WTC11 (cell line): ENCODE data around the gene ZNF860. TPM values are rescaled to one million over a fixed set of nuclear protein-coding genes. Genes with fewer than 3 reads are reported as not detected.
"Not testable (repeated sequence)": the region's sequence is repeated elsewhere in the genome, so short reads cannot be mapped to it uniquely, and the experiment has no call there.

Source experiments
- ATAC-seq: fragments of 200-7000 bp; cut with Tn5 transposase; 2 replicates; pipeline ENCODE4 v1.10.0; 2021; ENCODE audit warnings: mild to moderate bottlenecking, moderate library complexity
- CTCF ChIA-PET: fragments of 300-600 bp; sonication (Branson Sonifier 250); formaldehyde crosslinking; loops from one replicate; lab custom pipeline; 2021; ENCODE audit warnings: antibody characterized with exemption; lab: Charles Lee
- POLR2A ChIA-PET: fragments of 350-600 bp; sonication (Branson Sonifier 250); formaldehyde crosslinking; loops from one replicate; lab custom pipeline; 2021; ENCODE audit warnings: antibody characterized with exemption; lab: Charles Lee
- DNase-seq: peaks from one replicate; pipeline ENCODE4 v3.0.0; 2021; ENCODE audit warnings: low spot score
- H3K27ac Mint-ChIP-seq: 2 replicates; pipeline ENCODE4 v1.8.0; 2021; ENCODE audit warnings: mixed read lengths
- H3K27me3 Mint-ChIP-seq: 2 replicates; pipeline ENCODE4 v1.8.0; 2021; ENCODE audit warnings: low read depth, mild to moderate bottlenecking, moderate library complexity, mixed read lengths
- H3K36me3 Mint-ChIP-seq: 2 replicates; pipeline ENCODE4 v1.8.0; 2021; ENCODE audit warnings: mixed read lengths
- H3K4me1 Mint-ChIP-seq: 2 replicates; pipeline ENCODE4 v1.8.0; 2022; ENCODE audit warnings: mixed read lengths
- H3K4me3 Mint-ChIP-seq: 2 replicates; pipeline ENCODE4 v1.8.0; 2021; ENCODE audit warnings: mild to moderate bottlenecking, moderate library complexity, mixed read lengths
- H3K9me3 Mint-ChIP-seq: 2 replicates; pipeline ENCODE4 v1.8.0; 2021; ENCODE audit warnings: mixed read lengths
- ATF1 ChIP-seq: sonication (generic); formaldehyde crosslinking; IDR thresholded peaks from 2 replicates; pipeline ENCODE4 v1.8.1; 2023; ENCODE audit warnings: mild to moderate bottlenecking, moderate library complexity, missing genetic modification reagents
- ATF2 ChIP-seq: sonication (generic); formaldehyde crosslinking; IDR thresholded peaks from 2 replicates; pipeline ENCODE4 v1.8.1; 2022; ENCODE audit warnings: low read depth, missing genetic modification reagents, borderline replicate concordance
- CTCF ChIP-seq: fragments of 200-600 bp; IDR thresholded peaks from 2 replicates; pipeline ENCODE4 v1.8.0; 2022; ENCODE audit warnings: antibody characterized with exemption
- ESRRA ChIP-seq: sonication (generic); formaldehyde crosslinking; IDR thresholded peaks from 2 replicates; pipeline ENCODE4 v1.8.1; 2022; ENCODE audit warnings: mild to moderate bottlenecking, missing genetic modification reagents, borderline replicate concordance
- ETV6 ChIP-seq: sonication (generic); formaldehyde crosslinking; IDR thresholded peaks from 2 replicates; pipeline ENCODE4 v1.8.1; 2022; ENCODE audit warnings: mild to moderate bottlenecking, missing genetic modification reagents
- GABPB1 ChIP-seq: sonication (generic); formaldehyde crosslinking; IDR thresholded peaks from 2 replicates; pipeline ENCODE4 v1.8.1; 2023; ENCODE audit warnings: mild to moderate bottlenecking, missing genetic modification reagents
- HMGA2 ChIP-seq: fragments of 250-450 bp; sonication (Bioruptor Pico); IDR thresholded peaks from 2 replicates; pipeline ENCODE4 v1.4.0; 2021; ENCODE audit warnings: mild to moderate bottlenecking, moderate library complexity
- JAZF1 ChIP-seq: fragments of 250-450 bp; sonication (Bioruptor Pico); IDR thresholded peaks from 2 replicates; pipeline ENCODE4 v1.9.0; 2021; ENCODE audit warnings: moderate library complexity, mild to moderate bottlenecking, inconsistent platforms
- MAX ChIP-seq: sonication (generic); formaldehyde crosslinking; IDR thresholded peaks from 2 replicates; pipeline ENCODE4 v1.8.0; 2022; ENCODE audit warnings: mild to moderate bottlenecking, missing genetic modification reagents
- OVOL2 ChIP-seq: fragments of 250-450 bp; sonication (Bioruptor Pico); IDR thresholded peaks from 2 replicates; pipeline ENCODE4 v1.9.0; 2021; ENCODE audit warnings: mild to moderate bottlenecking, borderline replicate concordance
- PRDM15 ChIP-seq: sonication (generic); formaldehyde crosslinking; IDR thresholded peaks from 2 replicates; pipeline ENCODE4 v1.8.0; 2022; ENCODE audit warnings: missing genetic modification reagents
- TEAD1 ChIP-seq: sonication (generic); formaldehyde crosslinking; IDR thresholded peaks from 2 replicates; pipeline ENCODE4 v1.8.0; 2022; ENCODE audit warnings: mild to moderate bottlenecking, missing genetic modification reagents
- ZMAT4 ChIP-seq: fragments of 250-450 bp; sonication (Bioruptor Pico); IDR thresholded peaks from 2 replicates; pipeline ENCODE4 v1.9.0; 2021; ENCODE audit warnings: mild to moderate bottlenecking
- ZNF416 ChIP-seq: fragments of 250-450 bp; sonication (Bioruptor Pico); IDR thresholded peaks from 2 replicates; pipeline ENCODE4 v1.9.0; 2021; ENCODE audit warnings: mild to moderate bottlenecking, inconsistent platforms
- total RNA-seq: library from RNA; stranded (reverse); gene quantifications from 3 replicates; pipeline ENCODE4 v1.2.3, GENCODE V29; 2021

ZNF860 gene
- total RNA-seq, 1 experiment from 2014 or later, result 6.5 TPM

- no peak for TF ChIP-seq ATF2
- TF ChIP-seq ZMAT4 (CRISPR knock-in tag), result no peak
- TF ChIP-seq JAZF1 (CRISPR knock-in tag), result no peak
- TF ChIP-seq OVOL2 (CRISPR knock-in tag), result no peak
- TF ChIP-seq, all 79 proteins: peak for 0
These were observed 12.3 kb downstream of the ZNF860 start (continued) for GRCh38 chr3:31993843-31994242.

GRCh38 chr3:31995026-31995425 is 13.5 kb downstream of the ZNF860 start:
- Mint-ChIP-seq H3K9me3 (peaks cover 42% of the 10 kb centered on the region), H3K36me3 (peaks cover 34% of the 10 kb centered on the region)
- H3K4me3 Mint-ChIP-seq, H3K4me1 Mint-ChIP-seq, H3K27ac Mint-ChIP-seq, POLR2A ChIA-PET, ATAC-seq, H3K27me3 Mint-ChIP-seq, CTCF ChIA-PET, DNase-seq: not testable (repeated sequence)

GRCh38 chr3:31996195-31996594 is 14.6 kb downstream of the ZNF860 start:
- peaks cover 34% of the 10 kb centered on the region for H3K36me3 Mint-ChIP-seq
- no peak overlapping the region for H3K4me3 Mint-ChIP-seq
- ChIA-PET CTCF (no interaction called here), POLR2A (no interaction called here)
- ATAC-seq (no peak), DNase-seq (no peak)
- H3K9me3 Mint-ChIP-seq, result peaks cover 42% of the 10 kb centered on the region
- H3K27ac Mint-ChIP-seq, result no peak overlapping the region
- no peaks in the 10 kb centered on the region for H3K27me3 Mint-ChIP-seq
- H3K4me1 Mint-ChIP-seq, result no peaks in the 10 kb centered on the region
- TF ChIP-seq ESRRA (CRISPR knock-in tag) (no peak), TEAD1 (no peak), ZNF416 (CRISPR knock-in tag) (no peak), ATF1 (CRISPR knock-in tag) (no peak)

- Mint-ChIP-seq H3K27me3 (no peaks in the 10 kb centered on the region), H3K9me3 (peaks cover 34% of the 10 kb centered on the region), H3K4me3 (no peak overlapping the region), H3K27ac (no peak overlapping the region), H3K36me3 (peaks cover 30% of the 10 kb centered on the region), H3K4me1 (peaks cover 5% of the 10 kb centered on the region)
- ChIA-PET POLR2A (no interaction called here), CTCF (no interaction called here)
- ATAC-seq (no peak), DNase-seq (no peak)
- no peak for TF ChIP-seq ZNF416 (CRISPR knock-in tag)
- TF ChIP-seq ETV6 (CRISPR knock-in tag), result no peak
- TF ChIP-seq HMGA2 (CRISPR knock-in tag), result no peak
- no peak for TF ChIP-seq GABPB1 (CRISPR knock-in tag)
- TF ChIP-seq MAX (CRISPR knock-in tag), result no peak
- TF ChIP-seq CTCF, result no peak
- TF ChIP-seq PRDM15 (CRISPR knock-in tag), result no peak
These were observed 15.9 kb downstream of the ZNF860 start for GRCh38 chr3:31997500-31997899.
